Mammary epithelial cell (primary cell): ENCODE measurements around the gene FGF12.

ENCODE experiments used
- CTCF ChIP-seq, 2 donors: IDR thresholded peaks in 1 of 2; conservative IDR thresholded peaks in 1 of 2; 2 replicates each; pipeline ENCODE4 v1.5.1; 2011 to 2012; ENCODE audit warnings: inconsistent platforms in 2 of 2, low read length in 2 of 2, mild to moderate bottlenecking in 2 of 2, control low read depth in 1 of 2, low read depth in 1 of 2; ENCODE audit not compliant: insufficient read depth in 1 of 2; ENCODE audit errors: extremely low read depth in 1 of 2
- EZH2 ChIP-seq: IDR thresholded peaks from 2 replicates; pipeline ENCODE4 v1.6.1; 2012; ENCODE audit warnings: low read length, inconsistent platforms, borderline replicate concordance

GRCh38 chr3:192277477-192277876 lies 449.9 kb downstream of the FGF12 start:
- no peak for TF ChIP-seq CTCF (conservative IDR thresholded peaks at IDR 0.05 in 1 of 2, IDR thresholded peaks at IDR 0.05 in 1 of 2; ENCODE audit: extremely low read depth in 1 of 2, insufficient read depth in 1 of 2, low read depth in 1 of 2, low read length in 2 of 2)
- TF ChIP-seq EZH2 = no peak
